Trophoblast cell (in vitro differentiated cells and primary cell): ENCODE results near the gene C7orf57. TPM values are rescaled to one million over a fixed set of nuclear protein-coding genes. Genes with fewer than 3 reads are reported as not detected.
"Not testable (repeated sequence)": the region's sequence is repeated elsewhere in the genome, so short reads cannot be mapped to it uniquely, and the experiment has no call there.

ENCODE experiments used
- DNase-seq, 2 donors: peaks; one replicate each; pipeline ENCODE4 v3.0.0-alpha.2; 2016
- H2AFZ ChIP-seq: 2 replicates; pipeline ENCODE4 v1.6.1; 2013; ENCODE audit warnings: low read length, moderate library complexity, mild to moderate bottlenecking; ENCODE audit not compliant: insufficient read depth, poor library complexity
- H2AK5ac ChIP-seq: 2 replicates; pipeline ENCODE4 v1.6.1; 2013; ENCODE audit warnings: mild to moderate bottlenecking, low read length
- H2BK120ac ChIP-seq: 2 replicates; pipeline ENCODE4 v1.6.1; 2013; ENCODE audit warnings: low read length, mild to moderate bottlenecking, moderate library complexity; ENCODE audit not compliant: insufficient read depth, poor library complexity
- H2BK12ac ChIP-seq: 2 replicates; pipeline ENCODE4 v1.6.1; 2013; ENCODE audit warnings: mild to moderate bottlenecking, low read length, moderate library complexity
- H2BK5ac ChIP-seq: 2 replicates; pipeline ENCODE4 v1.6.1; 2013; ENCODE audit warnings: low read length, low read depth, moderate library complexity, mild to moderate bottlenecking; ENCODE audit not compliant: poor library complexity
- H3K14ac ChIP-seq: 2 replicates; pipeline ENCODE4 v1.6.1; 2013; ENCODE audit warnings: mild to moderate bottlenecking, low read length
- H3K18ac ChIP-seq: 2 replicates; pipeline ENCODE4 v1.6.1; 2013; ENCODE audit warnings: mild to moderate bottlenecking, low read length
- H3K23ac ChIP-seq: 2 replicates; pipeline ENCODE4 v1.6.1; 2013; ENCODE audit warnings: low read length
- H3K27ac ChIP-seq: 2 replicates; pipeline ENCODE4 v1.5.1; 2013; ENCODE audit warnings: low read depth, mild to moderate bottlenecking, inconsistent platforms, low read length, moderate library complexity
- H3K27me3 ChIP-seq: 2 replicates; pipeline ENCODE4 v1.6.1; 2013; ENCODE audit warnings: inconsistent platforms, mild to moderate bottlenecking, low read length, moderate library complexity; ENCODE audit not compliant: insufficient read depth
- H3K36me3 ChIP-seq, 2 experiments: 1 replicate in 1 of 2; 2 replicates in 1 of 2; pipeline ENCODE4 v1.6.1; 2013; ENCODE audit warnings: low read length in 2 of 2, mild to moderate bottlenecking in 2 of 2, moderate library complexity in 1 of 2; ENCODE audit not compliant: insufficient read depth in 2 of 2, control insufficient read depth in 1 of 2
- H3K4ac ChIP-seq: 2 replicates; pipeline ENCODE4 v1.6.1; 2013; ENCODE audit warnings: low read depth, mild to moderate bottlenecking, low read length, moderate library complexity
- H3K4me1 ChIP-seq, 2 experiments: 1 replicate in 1 of 2; 2 replicates in 1 of 2; pipeline ENCODE4 v1.6.1; 2013; ENCODE audit warnings: low read length in 2 of 2, mild to moderate bottlenecking in 2 of 2, moderate library complexity in 1 of 2; ENCODE audit not compliant: insufficient read depth in 2 of 2, control insufficient read depth in 1 of 2
- H3K4me2 ChIP-seq: 2 replicates; pipeline ENCODE4 v1.6.1; 2013; ENCODE audit warnings: inconsistent platforms, mild to moderate bottlenecking, low read length, moderate library complexity
- H3K4me3 ChIP-seq: 2 replicates; pipeline ENCODE4 v1.5.1; 2013; ENCODE audit warnings: mild to moderate bottlenecking, low read depth, low read length, inconsistent platforms
- H3K79me1 ChIP-seq: one replicate; pipeline ENCODE4 v1.6.1; 2013; ENCODE audit warnings: low read length
- H3K79me2 ChIP-seq: 2 replicates; pipeline ENCODE4 v1.6.1; 2013; ENCODE audit warnings: low read length, mild to moderate bottlenecking; ENCODE audit not compliant: control insufficient read depth, insufficient read depth, poor library complexity
- H3K9ac ChIP-seq: 2 replicates; pipeline ENCODE4 v1.6.1; 2013; ENCODE audit warnings: mild to moderate bottlenecking, low read length
- H3K9me3 ChIP-seq: 2 replicates; pipeline ENCODE4 v1.6.1; 2013; ENCODE audit warnings: low read depth, mild to moderate bottlenecking, control low read depth, inconsistent platforms, low read length; ENCODE audit not compliant: insufficient read depth
- H4K12ac ChIP-seq: 2 replicates; pipeline ENCODE4 v1.6.1; 2013; ENCODE audit warnings: low read depth, mild to moderate bottlenecking, low read length, moderate library complexity
- H4K8ac ChIP-seq: 2 replicates; pipeline ENCODE4 v1.6.1; 2013; ENCODE audit warnings: low read depth, mild to moderate bottlenecking, low read length, moderate library complexity
- H4K91ac ChIP-seq: one replicate; pipeline ENCODE4 v1.6.1; 2013; ENCODE audit warnings: low read depth, mild to moderate bottlenecking, low read length, moderate library complexity
- WGBS: extraction: QIAGEN DNeasy Blood & Tissue Kit; methylation state at CpG from one replicate; pipeline ENCODE4 v1.1.7; 2013; ENCODE audit warnings: missing lambda C conversion rate; ENCODE audit not compliant: insufficient read length, insufficient coverage; ENCODE audit errors: extremely low coverage; 5-methylcytosine and 5-hydroxymethylcytosine counted together
- polyA plus RNA-seq: library from polyadenylated mRNA; stranded (reverse); fragments of 200-250 nt; gene quantifications from 2 replicates; pipeline ENCODE4 v1.2.3, GENCODE V29; 2013

Gene C7orf57
- 0.22 and 0.25 TPM in 2 replicates for polyA plus RNA-seq

DNA sequence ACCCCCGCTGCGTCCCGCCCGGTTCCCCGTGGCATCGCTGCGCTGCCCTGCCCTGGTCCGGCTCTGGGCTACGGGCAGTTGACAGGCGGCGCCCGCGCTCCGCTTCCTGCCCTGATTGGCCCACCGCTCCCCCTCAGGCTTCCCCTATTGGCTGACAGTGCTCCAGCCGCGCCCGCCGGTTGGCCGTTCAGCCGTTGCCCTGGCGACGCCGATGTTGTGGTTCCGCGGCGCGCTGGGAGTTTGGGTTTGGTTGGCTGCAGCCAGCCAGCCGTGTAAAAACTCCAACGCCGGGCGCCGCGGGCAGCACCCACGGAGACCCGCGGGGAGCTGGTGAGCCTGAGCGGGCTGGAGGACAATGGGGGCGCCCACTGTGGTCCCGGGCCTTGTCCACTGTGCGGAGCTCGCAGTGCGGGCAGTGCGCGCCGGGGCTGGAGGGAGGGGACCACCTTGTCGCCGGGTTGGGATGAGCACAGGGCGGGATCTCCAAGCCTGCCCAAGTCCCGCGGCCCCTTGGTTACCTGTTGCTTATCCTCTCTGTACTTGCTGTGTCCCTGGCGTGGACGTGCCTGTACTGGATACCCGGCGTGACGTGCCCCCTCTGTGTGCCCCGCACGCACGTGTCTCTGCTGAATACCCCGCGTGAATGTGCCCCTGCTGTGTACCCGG, at the start of gene C7orf57:
Gene C7orf57 (plus strand): TSS at position 243 of the 666 bp plus-strand sequence. CDS start 766 bp downstream, outside the sequence.
- no peaks in the 10 kb centered on the region for H3K79me2 ChIP-seq
- no peaks in the 10 kb centered on the region for H3K79me1 ChIP-seq
- no peak within 1 kb of the TSS for H2BK120ac ChIP-seq
- H3K9me3 ChIP-seq, result peaks cover 7% of the 10 kb centered on the region
- no peak within 1 kb of the TSS for H3K9ac ChIP-seq
- no peak within 1 kb of the TSS for H2BK12ac ChIP-seq
- H2AFZ ChIP-seq, result peak within 1 kb of the TSS; percentile 42
- no CpG with 5 or more reads among the region's 62 CpGs for WGBS
- H3K23ac ChIP-seq, result peak within 1 kb of the TSS; percentile 5
- H3K14ac ChIP-seq, result no peak within 1 kb of the TSS
- H4K12ac ChIP-seq, result no peak within 1 kb of the TSS
- peak within 1 kb of the TSS; percentile 85 for H3K4me3 ChIP-seq
- peaks cover 14% of the 10 kb centered on the region for H3K27me3 ChIP-seq
- H3K4ac ChIP-seq, result no peak within 1 kb of the TSS
- no peak within 1 kb of the TSS for H3K18ac ChIP-seq
- H3K27ac ChIP-seq, result no peak within 1 kb of the TSS
- no peak within 1 kb of the TSS for H2AK5ac ChIP-seq
- H3K4me2 ChIP-seq, result peak within 1 kb of the TSS; percentile 83
- H3K36me3 ChIP-seq, result no peaks in the 10 kb centered on the region
- peak; percentile 93 to 96 for DNase-seq
- H4K91ac ChIP-seq, result no peak within 1 kb of the TSS
- no peak within 1 kb of the TSS for H2BK5ac ChIP-seq
- H4K8ac ChIP-seq, result no peak within 1 kb of the TSS
- H3K4me1 ChIP-seq, result peaks cover 9% of the 10 kb centered on the region in 2 experiments

DNA sequence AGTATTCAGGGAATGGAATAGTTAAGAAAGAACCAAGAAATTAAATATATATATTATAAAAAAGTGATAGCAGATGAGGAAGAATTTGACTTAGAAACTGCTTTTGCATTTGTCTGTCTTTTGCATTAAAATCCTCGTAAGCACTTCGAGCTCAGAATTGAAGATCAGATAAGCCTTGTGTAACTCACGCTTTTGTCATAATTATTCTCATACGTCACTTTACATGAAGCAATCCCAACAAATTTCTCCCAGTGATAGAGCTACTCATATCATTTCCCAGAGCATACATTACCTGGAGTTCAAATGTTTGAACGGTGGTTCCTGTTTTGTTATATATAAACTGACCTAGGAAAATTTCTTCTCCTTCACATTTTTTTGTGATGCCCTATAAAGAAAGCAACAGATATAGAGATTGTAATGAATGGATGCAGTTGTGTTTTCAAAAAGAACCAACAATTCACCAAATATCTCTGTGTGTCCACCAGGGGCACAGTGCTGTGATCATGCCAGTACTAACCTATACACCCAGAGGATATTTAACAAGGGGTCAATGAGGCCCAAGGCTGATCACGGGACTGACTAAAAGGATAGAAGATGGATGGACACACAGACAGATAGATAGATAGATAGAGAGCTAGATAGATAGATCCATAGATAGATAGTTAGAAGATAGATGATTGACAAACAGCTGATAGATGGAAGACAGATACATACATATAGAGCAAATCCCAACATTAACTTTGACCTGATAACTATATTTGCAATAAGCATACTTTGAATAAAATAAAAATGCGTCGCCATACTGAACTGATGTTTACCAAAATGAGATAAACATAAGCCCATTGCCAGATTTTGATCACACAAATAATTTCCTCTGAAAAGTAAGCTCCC, 46.6 kb upstream of the C7orf57 start:
- no peak overlapping the region for H3K14ac ChIP-seq
- no peaks in the 10 kb centered on the region for H3K9me3 ChIP-seq
- H2AFZ ChIP-seq, result no peak overlapping the region
- H3K79me1 ChIP-seq, result peaks cover 6% of the 10 kb centered on the region
- H4K8ac ChIP-seq, result no peak overlapping the region
- no peak overlapping the region for H4K91ac ChIP-seq
- H3K4me3 ChIP-seq, result no peak overlapping the region
- H3K4ac ChIP-seq, result no peak overlapping the region
- H3K36me3 ChIP-seq, result no peaks in the 10 kb centered on the region
- H3K9ac ChIP-seq, result no peak overlapping the region
- no peak overlapping the region for H3K27ac ChIP-seq
- no peak overlapping the region for H2AK5ac ChIP-seq
- H2BK5ac ChIP-seq, result no peak overlapping the region
- no peak overlapping the region for H3K4me2 ChIP-seq
- no CpG with 5 or more reads among the region's 8 CpGs for WGBS
- H3K27me3 ChIP-seq, result no peaks in the 10 kb centered on the region
- H3K23ac ChIP-seq, result no peak overlapping the region
- peaks cover 1% of the 10 kb centered on the region for H3K79me2 ChIP-seq
- no peak overlapping the region for H4K12ac ChIP-seq
- DNase-seq, result peak; percentile 51 to 94
- H2BK12ac ChIP-seq, result no peak overlapping the region
- H2BK120ac ChIP-seq, result no peak overlapping the region
- H3K18ac ChIP-seq, result no peak overlapping the region
- H3K4me1 ChIP-seq, result peaks cover 2 to 5% of the 10 kb centered on the region in 2 experiments

DNA sequence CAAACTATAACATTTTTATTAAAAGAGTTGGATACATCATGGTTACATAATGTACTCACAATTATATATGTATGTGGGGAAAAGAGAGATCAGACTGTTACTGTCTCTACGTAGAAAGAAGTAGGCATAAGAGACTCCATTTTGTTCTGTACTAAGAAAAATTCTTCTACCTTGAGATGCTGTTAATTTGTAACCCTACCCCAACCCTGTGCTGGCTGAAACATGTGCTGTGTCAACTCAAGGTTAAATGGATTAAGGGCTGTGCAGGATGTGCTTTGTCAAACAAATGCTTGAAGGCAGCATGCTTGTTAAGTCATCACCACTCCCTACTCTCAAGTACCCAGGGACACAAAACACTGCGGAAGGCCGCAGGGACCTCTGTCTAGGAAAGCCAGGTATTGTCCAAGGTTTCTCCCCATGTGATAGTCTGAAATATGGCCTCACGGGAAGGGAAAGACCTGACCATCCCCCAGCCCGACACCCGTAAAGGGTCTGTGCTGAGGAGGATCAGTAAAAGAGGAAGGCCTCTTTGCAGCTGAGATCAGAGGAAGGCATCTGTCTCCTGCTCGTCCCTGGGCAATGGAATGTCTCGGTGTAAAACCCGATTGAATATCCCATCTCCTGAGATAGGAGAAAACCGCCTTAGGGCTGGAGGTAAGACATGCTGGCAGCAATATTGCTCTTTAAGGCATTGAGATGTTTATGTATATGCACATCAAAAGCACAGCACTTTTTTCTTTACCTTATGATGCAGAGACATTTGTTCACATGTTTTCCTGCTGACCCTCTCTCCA, 45.5 kb upstream of the C7orf57 start:
- H3K23ac ChIP-seq, H3K79me2 ChIP-seq, H3K4me2 ChIP-seq, H2AK5ac ChIP-seq, H2AFZ ChIP-seq, H3K18ac ChIP-seq, H2BK120ac ChIP-seq, H3K79me1 ChIP-seq, H3K9ac ChIP-seq, H2BK12ac ChIP-seq, H4K12ac ChIP-seq, H2BK5ac ChIP-seq, H4K91ac ChIP-seq, H3K4me3 ChIP-seq, H3K4me1 ChIP-seq, H3K27me3 ChIP-seq, H3K14ac ChIP-seq, H3K36me3 ChIP-seq, H4K8ac ChIP-seq, H3K4ac ChIP-seq, H3K9me3 ChIP-seq: not testable (repeated sequence)
- peak; percentile 78 to 90 for DNase-seq
- WGBS, result no CpG with 5 or more reads among the region's 10 CpGs
- peak overlapping the region; percentile 35 for H3K27ac ChIP-seq

DNA sequence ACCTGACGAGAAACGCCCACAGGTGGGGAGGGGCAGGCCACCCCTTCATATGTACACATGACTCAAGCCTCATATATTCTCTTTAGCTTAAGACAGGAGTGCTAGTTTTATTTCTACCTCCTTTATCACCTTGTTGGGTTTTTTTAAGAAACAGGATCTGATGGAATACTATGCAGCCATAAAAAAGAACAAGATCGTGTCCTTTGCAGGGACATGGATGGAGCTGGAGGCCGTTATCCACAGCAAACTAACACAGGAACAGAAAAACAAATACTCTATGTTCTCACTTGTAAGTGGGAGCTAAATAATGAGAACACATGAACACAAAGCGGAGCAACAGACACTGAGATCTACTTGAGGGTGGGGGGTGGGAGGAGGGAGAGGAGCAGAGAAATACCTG, 44.8 kb upstream of the C7orf57 start:
- no peak overlapping the region for H3K18ac ChIP-seq
- WGBS, result no CpG with 5 or more reads among the region's 5 CpGs

More for the DNA sequence above, 44.8 kb upstream of the C7orf57 start:
- H3K9ac ChIP-seq, result no peak overlapping the region
- H3K4me3 ChIP-seq, result no peak overlapping the region
- H2BK120ac ChIP-seq, result no peak overlapping the region
- no peak overlapping the region for H4K12ac ChIP-seq
- peaks cover 1% of the 10 kb centered on the region for H3K79me2 ChIP-seq
- H3K27ac ChIP-seq, result peak overlapping the region; percentile 35
- no peak for DNase-seq
- no peak overlapping the region for H3K4me2 ChIP-seq
- no peak overlapping the region for H2AK5ac ChIP-seq
- H3K27me3 ChIP-seq, result no peaks in the 10 kb centered on the region
- no peak overlapping the region for H3K23ac ChIP-seq
- H3K9me3 ChIP-seq, result no peaks in the 10 kb centered on the region
- peaks cover 6% of the 10 kb centered on the region for H3K79me1 ChIP-seq
- H2BK12ac ChIP-seq, result no peak overlapping the region
- H4K8ac ChIP-seq, result no peak overlapping the region
- no peak overlapping the region for H2BK5ac ChIP-seq
- H2AFZ ChIP-seq, result no peak overlapping the region
- peak overlapping the region; percentile 39 for H4K91ac ChIP-seq
- no peak overlapping the region for H3K4ac ChIP-seq
- peaks cover 2 to 5% of the 10 kb centered on the region in 2 experiments for H3K4me1 ChIP-seq
- no peak overlapping the region for H3K14ac ChIP-seq
- peaks cover 0 to 2% of the 10 kb centered on the region in 2 experiments for H3K36me3 ChIP-seq
